Neural progenitor cell (in vitro differentiated cells): ENCODE results near the gene ZNF808. TPM values are rescaled to one million over a fixed set of nuclear protein-coding genes. Genes with fewer than 3 reads are reported as not detected.
"Not testable (repeated sequence)": the region's sequence is repeated elsewhere in the genome, so short reads cannot be mapped to it uniquely, and the experiment has no call there.

ENCODE experiments used
- DNase-seq: peaks from one replicate; pipeline ENCODE4 v3.0.0-alpha.2; 2016; ENCODE audit warnings: low spot score
- H2AFZ ChIP-seq: fragments of 200-600 bp; sonication (generic); replicated peaks from 2 replicates; pipeline ENCODE4 v1.6.1; 2016; ENCODE audit warnings: antibody characterized with exemption
- H3F3A ChIP-seq: fragments of 200-600 bp; sonication (generic); 2 replicates; pipeline ENCODE4 v1.6.1; 2016; ENCODE audit warnings: antibody characterized with exemption, low read depth
- H3K27ac ChIP-seq: fragments of 200-600 bp; sonication (generic); 2 replicates; pipeline ENCODE4 v1.5.1; 2016; ENCODE audit warnings: mild to moderate bottlenecking
- H3K27me3 ChIP-seq: fragments of 200-600 bp; sonication (generic); 2 replicates; pipeline ENCODE4 v1.6.1; 2016; ENCODE audit warnings: mild to moderate bottlenecking, moderate library complexity
- H3K36me3 ChIP-seq: fragments of 200-600 bp; sonication (generic); 2 replicates; pipeline ENCODE4 v1.5.1; 2016
- H3K4me1 ChIP-seq: fragments of 200-600 bp; sonication (generic); 2 replicates; pipeline ENCODE4 v1.6.1; 2016; ENCODE audit warnings: mixed run types
- H3K4me2 ChIP-seq: fragments of 200-600 bp; sonication (generic); 2 replicates; pipeline ENCODE4 v1.6.1; 2016
- H3K4me3 ChIP-seq: fragments of 200-600 bp; sonication (generic); 2 replicates; pipeline ENCODE4 v1.5.1; 2016
- H3K79me2 ChIP-seq: fragments of 200-600 bp; sonication (generic); 2 replicates; pipeline ENCODE4 v1.6.1; 2016; ENCODE audit warnings: low read depth
- H3K9ac ChIP-seq: fragments of 200-600 bp; sonication (generic); 2 replicates; pipeline ENCODE4 v1.6.1; 2016
- H3K9me3 ChIP-seq: fragments of 200-600 bp; sonication (generic); 2 replicates; pipeline ENCODE4 v1.5.1; 2016; ENCODE audit warnings: low read depth
- H4K20me1 ChIP-seq: fragments of 200-600 bp; sonication (generic); 2 replicates; pipeline ENCODE4 v1.6.1; 2016; ENCODE audit warnings: low read depth
- H3K27ac Mint-ChIP-seq: 3 replicates; pipeline ENCODE4 v1.8.0; 2021; ENCODE audit warnings: mixed read lengths
- H3K27me3 Mint-ChIP-seq: 2 replicates; pipeline ENCODE4 v1.8.0; 2022; ENCODE audit warnings: low read depth, mild to moderate bottlenecking, inconsistent platforms, moderate library complexity, mixed read lengths; ENCODE audit not compliant: insufficient read depth
- H3K36me3 Mint-ChIP-seq: 3 replicates; pipeline ENCODE4 v1.8.0; 2021; ENCODE audit warnings: mixed read lengths
- H3K4me1 Mint-ChIP-seq: 3 replicates; pipeline ENCODE4 v1.8.0; 2021; ENCODE audit warnings: mixed read lengths
- H3K4me3 Mint-ChIP-seq: 3 replicates; pipeline ENCODE4 v1.8.0; 2021; ENCODE audit warnings: mild to moderate bottlenecking, moderate library complexity, mixed read lengths
- H3K9me3 Mint-ChIP-seq: 3 replicates; pipeline ENCODE4 v1.8.0; 2020; ENCODE audit warnings: mixed read lengths
- CTCF ChIP-seq: fragments of 200-600 bp; sonication (generic); IDR thresholded peaks from 2 replicates; pipeline ENCODE4 v1.5.1; 2017; ENCODE audit warnings: antibody characterized with exemption, mild to moderate bottlenecking
- EZH2 ChIP-seq: fragments of 200-600 bp; sonication (generic); IDR thresholded peaks from 2 replicates; pipeline ENCODE4 v1.6.1; 2017; ENCODE audit warnings: antibody characterized with exemption, mild to moderate bottlenecking, moderate library complexity
- EZH2phosphoT487 ChIP-seq: fragments of 200-600 bp; sonication (generic); IDR thresholded peaks from 2 replicates; pipeline ENCODE4 v1.6.1; 2017; ENCODE audit warnings: antibody characterized with exemption
- total RNA-seq: library from RNA; depleted of rRNA; stranded (reverse); fragments of >200 nt; gene quantifications from 2 replicates; pipeline ENCODE4 v1.2.3, GENCODE V29; 2015; ENCODE audit warnings: low replicate concordance

The ZNF808 gene
- total RNA-seq, 1 donor from 2014 or later: 18.9 TPM

DNA sequence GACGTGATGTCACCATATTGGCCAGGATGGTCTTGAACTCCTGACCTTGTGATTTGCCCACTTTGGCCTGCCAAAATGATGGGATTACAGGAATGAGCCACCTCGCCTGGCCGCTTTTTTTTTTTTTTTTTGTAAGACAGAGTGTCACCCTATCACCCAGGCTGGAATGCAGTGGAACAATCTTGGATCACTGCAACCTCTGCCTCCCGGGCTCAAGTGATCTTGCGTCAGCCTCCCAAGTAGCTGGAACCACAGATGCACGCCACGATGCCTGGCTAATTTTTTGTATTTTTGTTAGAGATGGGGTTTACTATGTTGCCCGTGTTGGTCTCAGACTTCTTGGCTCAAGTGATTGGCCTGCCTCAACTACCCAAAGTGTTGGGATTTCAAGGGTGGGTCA, 28.9 kb upstream of the ZNF808 start:
- Mint-ChIP-seq H3K27me3 (peaks cover 9% of the 10 kb centered on the region), H3K9me3 (peaks cover 57% of the 10 kb centered on the region)

DNA sequence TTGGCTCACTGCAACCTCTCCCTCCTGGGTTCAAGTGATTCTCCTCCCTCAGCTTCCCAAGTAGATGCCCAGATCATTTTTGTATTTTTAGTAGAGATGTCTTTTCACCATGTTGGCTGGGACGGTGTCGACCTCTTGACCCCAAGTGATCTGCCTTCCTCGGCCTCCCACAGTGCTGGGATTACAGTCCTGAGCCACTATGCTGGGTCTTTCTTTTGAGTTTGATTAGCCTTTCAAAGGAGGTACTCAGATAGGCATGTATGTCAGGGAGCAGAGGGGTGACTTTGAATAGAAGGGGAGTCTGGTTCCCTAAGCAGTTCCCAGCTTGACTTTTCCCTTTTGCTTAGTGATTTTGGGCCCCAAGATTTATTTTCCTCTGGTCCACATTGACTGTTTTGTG, 27.0 kb upstream of the ZNF808 start:
- not testable (repeated sequence) for H3K9ac ChIP-seq, H3K36me3 ChIP-seq, H3K27ac Mint-ChIP-seq, H3K4me1 Mint-ChIP-seq, H3K9me3 ChIP-seq, H3K79me2 ChIP-seq, H3K36me3 Mint-ChIP-seq, H3K4me3 Mint-ChIP-seq, H3K27ac ChIP-seq, H4K20me1 ChIP-seq, H2AFZ ChIP-seq
- Histone ChIP-seq H3K4me1 (peaks cover 16% of the 10 kb centered on the region), H3F3A (peaks cover 14% of the 10 kb centered on the region), H3K4me3 (peak overlapping the region; percentile 14), H3K27me3 (peaks cover 27% of the 10 kb centered on the region), H3K4me2 (peak overlapping the region; percentile 62)
- Mint-ChIP-seq H3K27me3 (peaks cover 10% of the 10 kb centered on the region), H3K9me3 (peaks cover 56% of the 10 kb centered on the region)
- peak; percentile 66 for DNase-seq

More for the DNA sequence above, 28.9 kb upstream of the ZNF808 start:
- Histone ChIP-seq H3K27me3 (peaks cover 37% of the 10 kb centered on the region), H3K36me3 (no peaks in the 10 kb centered on the region), H3K27ac (no peak overlapping the region), H3K9ac (no peak overlapping the region), H2AFZ (no peak overlapping the region), H4K20me1 (peaks cover 9% of the 10 kb centered on the region), H3K9me3 (no peaks in the 10 kb centered on the region), H3K4me1 (peaks cover 16% of the 10 kb centered on the region), H3K79me2 (no peaks in the 10 kb centered on the region), H3K4me3 (no peak overlapping the region), H3K4me2 (no peak overlapping the region), H3F3A (peaks cover 17% of the 10 kb centered on the region)
- TF ChIP-seq EZH2phosphoT487 (no peak), CTCF (no peak), EZH2 (no peak)
- no peak for DNase-seq
- H3K4me3 Mint-ChIP-seq: no peak overlapping the region
- H3K4me1 Mint-ChIP-seq: no peaks in the 10 kb centered on the region
- peaks cover 2% of the 10 kb centered on the region for H3K36me3 Mint-ChIP-seq
- H3K27ac Mint-ChIP-seq: no peak overlapping the region

- H3K27ac Mint-ChIP-seq, H3K27ac ChIP-seq, H3K36me3 Mint-ChIP-seq, H3K9me3 ChIP-seq, H3K36me3 ChIP-seq, H3K4me1 Mint-ChIP-seq, H3K79me2 ChIP-seq, H2AFZ ChIP-seq, H4K20me1 ChIP-seq, H3K4me3 Mint-ChIP-seq, H3K9ac ChIP-seq: not testable (repeated sequence)
- Histone ChIP-seq H3F3A (peaks cover 14% of the 10 kb centered on the region), H3K27me3 (peaks cover 27% of the 10 kb centered on the region), H3K4me1 (peaks cover 16% of the 10 kb centered on the region), H3K4me2 (peak overlapping the region; percentile 62), H3K4me3 (peak overlapping the region; percentile 14)
- Mint-ChIP-seq H3K27me3 (peaks cover 10% of the 10 kb centered on the region), H3K9me3 (peaks cover 56% of the 10 kb centered on the region)
- DNase-seq: peak; percentile 28
These were observed 26.5 kb upstream of the ZNF808 start for GRCh38 chr19:52500991-52501390.

GRCh38 chr19:52507266-52507665, 20.2 kb upstream of the ZNF808 start:
- TF ChIP-seq CTCF (no peak), EZH2phosphoT487 (no peak), EZH2 (no peak)
- Histone ChIP-seq H2AFZ (no peak overlapping the region), H3K4me2 (no peak overlapping the region), H3K79me2 (no peaks in the 10 kb centered on the region), H4K20me1 (no peaks in the 10 kb centered on the region), H3K4me1 (no peaks in the 10 kb centered on the region), H3K9me3 (no peaks in the 10 kb centered on the region), H3K4me3 (no peak overlapping the region), H3K9ac (no peak overlapping the region), H3F3A (no peaks in the 10 kb centered on the region), H3K27me3 (peaks cover 6% of the 10 kb centered on the region), H3K36me3 (no peaks in the 10 kb centered on the region), H3K27ac (no peak overlapping the region)
- peaks cover 51% of the 10 kb centered on the region for H3K9me3 Mint-ChIP-seq
- no peak overlapping the region for H3K4me3 Mint-ChIP-seq
- H3K27ac Mint-ChIP-seq: no peak overlapping the region
- no peaks in the 10 kb centered on the region for H3K36me3 Mint-ChIP-seq
- no peak for DNase-seq
- H3K4me1 Mint-ChIP-seq: no peaks in the 10 kb centered on the region
- peaks cover 2% of the 10 kb centered on the region for H3K27me3 Mint-ChIP-seq
